PFSK-1 (cell line): ENCODE measurements around the gene PGGT1B. TPM values are rescaled to one million over a fixed set of nuclear protein-coding genes. Genes with fewer than 3 reads are reported as not detected.

Source experiments
- FOXP2 ChIP-seq: optimal IDR thresholded peaks from 2 replicates; pipeline ENCODE3; 2011; ENCODE audit warnings: borderline replicate concordance, control low read depth, inconsistent platforms; ENCODE audit not compliant: insufficient read depth; ENCODE audit errors: extremely low read length, extremely low read depth
- POLR2AphosphoS5 ChIP-seq: IDR thresholded peaks from 2 replicates; pipeline ENCODE4 v1.6.1; 2012; ENCODE audit warnings: low read depth, mild to moderate bottlenecking, control low read depth, low read length, moderate library complexity
- SIN3A ChIP-seq: IDR thresholded peaks from 2 replicates; pipeline ENCODE4 v1.6.1; 2012; ENCODE audit warnings: mild to moderate bottlenecking, low read length, moderate library complexity, borderline replicate concordance; ENCODE audit not compliant: insufficient read depth
- TAF1 ChIP-seq: IDR thresholded peaks from 2 replicates; pipeline ENCODE4 v1.6.1; 2012; ENCODE audit warnings: low read length, control low read depth, borderline replicate concordance; ENCODE audit not compliant: insufficient read depth
- polyA plus RNA-seq: library from polyadenylated mRNA; unstranded; fragments of >200 nt; gene quantifications from one replicate; pipeline ENCODE4 v1.2.1, GENCODE V29; 2012; ENCODE audit warnings: low read depth, missing spikeins; ENCODE audit not compliant: insufficient read length
- TF ChIP-seq, protein P1 (sequence below), 2 experiments: IDR thresholded peaks; 2 replicates each; pipeline versions ENCODE4 v1.6.1 to v1.8.0; 2011 to 2012; ENCODE audit warnings: low read depth in 2 of 2, low read length in 2 of 2, control low read depth in 1 of 2, inconsistent platforms in 1 of 2, mild to moderate bottlenecking in 1 of 2, moderate library complexity in 1 of 2; ENCODE audit not compliant: insufficient read depth in 1 of 2

The PGGT1B gene
- 6.0 TPM for polyA plus RNA-seq

GRCh38 chr5:115262321-115263077 is at the start of gene PGGT1B:
TSS of gene PGGT1B (minus strand) at chr5:115262877. CDS start at chr5:115262851, 26 bp downstream.
- peak; percentile 86; the same call in 1 of the 2 replicates for TF ChIP-seq TAF1
- no peak for TF ChIP-seq FOXP2
- no peak for TF ChIP-seq SIN3A
- TF ChIP-seq, protein P1, sequence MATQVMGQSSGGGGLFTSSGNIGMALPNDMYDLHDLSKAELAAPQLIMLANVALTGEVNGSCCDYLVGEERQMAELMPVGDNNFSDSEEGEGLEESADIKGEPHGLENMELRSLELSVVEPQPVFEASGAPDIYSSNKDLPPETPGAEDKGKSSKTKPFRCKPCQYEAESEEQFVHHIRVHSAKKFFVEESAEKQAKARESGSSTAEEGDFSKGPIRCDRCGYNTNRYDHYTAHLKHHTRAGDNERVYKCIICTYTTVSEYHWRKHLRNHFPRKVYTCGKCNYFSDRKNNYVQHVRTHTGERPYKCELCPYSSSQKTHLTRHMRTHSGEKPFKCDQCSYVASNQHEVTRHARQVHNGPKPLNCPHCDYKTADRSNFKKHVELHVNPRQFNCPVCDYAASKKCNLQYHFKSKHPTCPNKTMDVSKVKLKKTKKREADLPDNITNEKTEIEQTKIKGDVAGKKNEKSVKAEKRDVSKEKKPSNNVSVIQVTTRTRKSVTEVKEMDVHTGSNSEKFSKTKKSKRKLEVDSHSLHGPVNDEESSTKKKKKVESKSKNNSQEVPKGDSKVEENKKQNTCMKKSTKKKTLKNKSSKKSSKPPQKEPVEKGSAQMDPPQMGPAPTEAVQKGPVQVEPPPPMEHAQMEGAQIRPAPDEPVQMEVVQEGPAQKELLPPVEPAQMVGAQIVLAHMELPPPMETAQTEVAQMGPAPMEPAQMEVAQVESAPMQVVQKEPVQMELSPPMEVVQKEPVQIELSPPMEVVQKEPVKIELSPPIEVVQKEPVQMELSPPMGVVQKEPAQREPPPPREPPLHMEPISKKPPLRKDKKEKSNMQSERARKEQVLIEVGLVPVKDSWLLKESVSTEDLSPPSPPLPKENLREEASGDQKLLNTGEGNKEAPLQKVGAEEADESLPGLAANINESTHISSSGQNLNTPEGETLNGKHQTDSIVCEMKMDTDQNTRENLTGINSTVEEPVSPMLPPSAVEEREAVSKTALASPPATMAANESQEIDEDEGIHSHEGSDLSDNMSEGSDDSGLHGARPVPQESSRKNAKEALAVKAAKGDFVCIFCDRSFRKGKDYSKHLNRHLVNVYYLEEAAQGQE (IDR thresholded peaks at IDR 0.05; ENCODE audit: insufficient read depth in 1 of 2, low read depth in 2 of 2, low read length in 2 of 2): no peak
- peak; percentile 90 for TF ChIP-seq POLR2AphosphoS5

DNA sequence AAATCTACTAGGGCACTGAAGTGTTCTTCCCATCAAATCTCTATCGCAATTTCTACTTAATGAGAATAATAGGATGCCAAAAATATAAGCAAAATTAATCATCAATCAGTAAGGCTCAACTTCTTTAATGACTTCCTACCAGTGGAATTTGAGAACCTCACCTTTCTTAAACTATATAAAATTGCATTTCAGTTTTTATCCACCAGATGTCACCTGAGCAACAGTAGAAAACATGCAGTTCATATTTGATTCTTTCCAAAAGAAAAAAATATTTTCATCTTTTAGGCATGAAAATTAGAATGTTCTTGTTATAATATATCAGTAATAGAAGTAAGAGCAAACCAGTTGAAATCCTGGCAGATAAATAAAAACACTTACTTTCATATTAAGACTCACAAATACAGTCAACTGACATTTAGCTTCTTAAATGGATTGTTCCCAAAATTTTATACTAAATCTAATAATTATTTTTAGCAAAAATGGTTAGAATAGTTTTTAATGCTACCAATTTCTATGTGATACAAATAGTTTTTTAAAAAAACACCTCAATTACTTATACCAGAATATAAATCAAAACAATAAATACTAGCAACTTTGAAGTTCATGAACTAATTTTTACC is 47.2 kb upstream of the PGGT1B start:
- no peak for TF ChIP-seq FOXP2
- no peak for TF ChIP-seq SIN3A
- TF ChIP-seq, protein P1 (IDR thresholded peaks at IDR 0.05; ENCODE audit: insufficient read depth in 1 of 2, low read depth in 2 of 2, low read length in 2 of 2): no peak
- TF ChIP-seq POLR2AphosphoS5: no peak
- no peak for TF ChIP-seq TAF1

DNA sequence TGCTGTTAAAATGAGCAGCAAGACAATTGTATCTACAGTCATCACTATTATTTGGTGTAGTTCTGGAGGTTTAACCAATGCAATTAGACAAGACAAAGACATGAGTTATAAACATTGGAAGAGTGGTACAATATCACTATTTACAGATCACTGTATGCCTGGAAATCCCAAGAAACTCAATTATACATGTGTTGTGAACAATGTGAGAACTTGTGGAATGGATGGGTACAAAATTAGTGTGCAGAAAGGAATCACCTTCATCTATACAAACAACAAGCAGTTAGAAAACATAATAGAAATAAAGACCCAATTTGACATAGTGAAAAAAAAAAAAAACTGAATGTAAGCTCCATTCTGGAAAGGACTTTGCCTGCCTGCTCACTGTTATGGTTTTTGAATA is 46.1 kb upstream of the PGGT1B start:
- TF ChIP-seq FOXP2 (no peak), POLR2AphosphoS5 (no peak), TAF1 (no peak), SIN3A (no peak)
- TF ChIP-seq, protein P1 (IDR thresholded peaks at IDR 0.05; ENCODE audit: insufficient read depth in 1 of 2, low read depth in 2 of 2, low read length in 2 of 2): no peak

DNA sequence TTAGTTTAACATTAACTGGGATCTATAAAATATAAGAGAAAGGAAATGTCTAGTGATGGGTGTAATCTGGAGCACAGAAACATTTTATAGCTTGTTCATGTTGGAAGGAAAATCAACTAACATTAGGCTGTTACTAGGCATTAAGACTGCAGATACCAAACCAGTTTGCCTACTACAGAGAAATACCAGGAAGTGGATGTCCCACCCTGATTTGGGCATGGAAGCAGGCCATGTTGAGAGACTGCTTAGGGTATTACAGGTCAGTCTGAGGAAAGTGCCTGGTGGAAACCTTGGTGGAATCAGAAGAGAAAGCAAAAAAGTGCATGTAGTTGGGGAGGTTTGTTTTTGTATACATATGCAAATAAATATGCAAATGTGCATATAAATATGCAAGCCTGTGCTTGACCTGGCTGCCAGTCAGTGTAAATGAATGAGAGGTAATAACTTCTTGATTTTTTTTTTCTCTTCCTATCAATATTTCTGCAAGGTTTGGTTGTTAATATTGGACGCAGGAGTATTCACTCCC is 43.4 kb upstream of the PGGT1B start:
- TF ChIP-seq SIN3A (no peak), FOXP2 (no peak), TAF1 (no peak), POLR2AphosphoS5 (no peak)
- TF ChIP-seq, protein P1 (IDR thresholded peaks at IDR 0.05; ENCODE audit: insufficient read depth in 1 of 2, low read depth in 2 of 2, low read length in 2 of 2): no peak
